H1 (cell line): Measurements from ENCODE around the gene MAP3K15.

Experiments
- EP300 ChIP-seq, 2 experiments: IDR thresholded peaks; 1 replicate in 1 of 2; 2 replicates in 1 of 2; pipeline ENCODE4 v1.6.1; 2011 to 2012; ENCODE audit warnings: low read depth in 2 of 2, low read length in 2 of 2, mild to moderate bottlenecking in 2 of 2, borderline replicate concordance in 1 of 2, inconsistent platforms in 1 of 2, moderate library complexity in 1 of 2
- EZH2 ChIP-seq: fragments of 200-600 bp; sonication (generic); IDR thresholded peaks from 2 replicates; pipeline ENCODE4 v1.7.1; 2012; ENCODE audit warnings: low read depth, mild to moderate bottlenecking, moderate library complexity, low read length, inconsistent platforms; ENCODE audit not compliant: severe bottlenecking
- GTF2F1 ChIP-seq: IDR thresholded peaks from 2 replicates; pipeline ENCODE4 v1.6.1; 2012; ENCODE audit warnings: low read depth, low read length, improper control_type of control experiment, borderline replicate concordance
- KDM1A ChIP-seq: fragments of 200-600, 300-600 bp; sonication (generic); IDR thresholded peaks from 2 replicates; pipeline ENCODE4 v1.7.1; 2016; ENCODE audit warnings: mild to moderate bottlenecking, low read length, borderline replicate concordance
- POLR2A ChIP-seq, 2 experiments: IDR thresholded peaks; 1 replicate in 1 of 2; 2 replicates in 1 of 2; pipeline ENCODE4 v1.6.1; 2011; ENCODE audit warnings: low read depth in 2 of 2, low read length in 2 of 2, mild to moderate bottlenecking in 2 of 2; ENCODE audit errors: control extremely low read depth in 1 of 2
- POLR2AphosphoS5 ChIP-seq: IDR thresholded peaks from 2 replicates; pipeline ENCODE4 v1.6.1; 2011; ENCODE audit warnings: low read depth, low read length
- SIN3A ChIP-seq, 2 experiments: IDR thresholded peaks in 1 of 2; conservative IDR thresholded peaks in 1 of 2; 2 replicates each; pipeline ENCODE4 v1.6.1; 2011 to 2012; ENCODE audit warnings: low read length in 2 of 2, improper control_type of control experiment in 1 of 2, low read depth in 1 of 2, mild to moderate bottlenecking in 1 of 2
- TF ChIP-seq, protein P1 (sequence below), 3 experiments: IDR thresholded peaks; 1 replicate in 2 of 3; 2 replicates in 1 of 3; pipeline versions ENCODE4 v1.5.1 to v1.6.1; 2011; ENCODE audit warnings: low read length in 3 of 3, mild to moderate bottlenecking in 3 of 3, inconsistent platforms in 2 of 3, low read depth in 1 of 3, moderate library complexity in 1 of 3; ENCODE audit not compliant: insufficient read depth in 1 of 3; ENCODE audit errors: control extremely low read depth in 1 of 3
- TF ChIP-seq, protein P2 (sequence below): IDR thresholded peaks from 2 replicates; pipeline ENCODE4 v1.6.1; 2011; ENCODE audit warnings: low read length, improper control_type of control experiment
- TF ChIP-seq, protein P3 (sequence below): IDR thresholded peaks from 2 replicates; pipeline ENCODE4 v1.6.1; 2012; ENCODE audit warnings: inconsistent platforms

DNA sequence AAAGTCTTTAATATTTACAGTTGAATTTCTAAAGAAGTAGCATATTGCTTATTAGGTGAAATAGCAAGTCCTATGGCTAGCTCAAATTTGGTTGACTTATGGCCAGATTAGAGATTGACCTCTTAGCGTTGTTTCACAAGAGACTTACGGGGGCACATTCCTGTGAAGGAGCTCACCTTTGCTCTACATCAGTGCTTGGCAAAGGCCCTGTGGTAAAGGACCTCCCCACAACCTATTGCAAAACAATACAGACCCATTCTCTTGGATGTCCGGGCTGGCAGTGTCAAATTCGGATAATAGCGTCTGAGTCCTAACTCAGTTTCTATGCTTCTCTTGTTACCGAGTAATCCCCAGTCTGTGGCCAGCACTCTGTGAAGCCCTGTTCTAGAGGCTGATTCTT is 160.7 kb downstream of the MAP3K15 start:
- TF ChIP-seq, protein P1, sequence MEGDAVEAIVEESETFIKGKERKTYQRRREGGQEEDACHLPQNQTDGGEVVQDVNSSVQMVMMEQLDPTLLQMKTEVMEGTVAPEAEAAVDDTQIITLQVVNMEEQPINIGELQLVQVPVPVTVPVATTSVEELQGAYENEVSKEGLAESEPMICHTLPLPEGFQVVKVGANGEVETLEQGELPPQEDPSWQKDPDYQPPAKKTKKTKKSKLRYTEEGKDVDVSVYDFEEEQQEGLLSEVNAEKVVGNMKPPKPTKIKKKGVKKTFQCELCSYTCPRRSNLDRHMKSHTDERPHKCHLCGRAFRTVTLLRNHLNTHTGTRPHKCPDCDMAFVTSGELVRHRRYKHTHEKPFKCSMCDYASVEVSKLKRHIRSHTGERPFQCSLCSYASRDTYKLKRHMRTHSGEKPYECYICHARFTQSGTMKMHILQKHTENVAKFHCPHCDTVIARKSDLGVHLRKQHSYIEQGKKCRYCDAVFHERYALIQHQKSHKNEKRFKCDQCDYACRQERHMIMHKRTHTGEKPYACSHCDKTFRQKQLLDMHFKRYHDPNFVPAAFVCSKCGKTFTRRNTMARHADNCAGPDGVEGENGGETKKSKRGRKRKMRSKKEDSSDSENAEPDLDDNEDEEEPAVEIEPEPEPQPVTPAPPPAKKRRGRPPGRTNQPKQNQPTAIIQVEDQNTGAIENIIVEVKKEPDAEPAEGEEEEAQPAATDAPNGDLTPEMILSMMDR (IDR thresholded peaks at IDR 0.05; ENCODE audit: control extremely low read depth in 1 of 3, insufficient read depth in 1 of 3, low read depth in 1 of 3, low read length in 3 of 3): no peak
- TF ChIP-seq EP300 (IDR thresholded peaks at IDR 0.05; ENCODE audit: borderline replicate concordance in 1 of 2, low read depth in 2 of 2, low read length in 2 of 2): no peak
- no peak for TF ChIP-seq KDM1A
- TF ChIP-seq EZH2: no peak
- no peak for TF ChIP-seq POLR2A (IDR thresholded peaks at IDR 0.05; ENCODE audit: control extremely low read depth in 1 of 2, low read depth in 2 of 2, low read length in 2 of 2)
- TF ChIP-seq, protein P2, sequence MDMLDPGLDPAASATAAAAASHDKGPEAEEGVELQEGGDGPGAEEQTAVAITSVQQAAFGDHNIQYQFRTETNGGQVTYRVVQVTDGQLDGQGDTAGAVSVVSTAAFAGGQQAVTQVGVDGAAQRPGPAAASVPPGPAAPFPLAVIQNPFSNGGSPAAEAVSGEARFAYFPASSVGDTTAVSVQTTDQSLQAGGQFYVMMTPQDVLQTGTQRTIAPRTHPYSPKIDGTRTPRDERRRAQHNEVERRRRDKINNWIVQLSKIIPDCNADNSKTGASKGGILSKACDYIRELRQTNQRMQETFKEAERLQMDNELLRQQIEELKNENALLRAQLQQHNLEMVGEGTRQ: no peak
- no peak for TF ChIP-seq POLR2AphosphoS5
- no peak for TF ChIP-seq SIN3A (conservative IDR thresholded peaks at IDR 0.05 in 1 of 2, IDR thresholded peaks at IDR 0.05 in 1 of 2; ENCODE audit: low read depth in 1 of 2, low read length in 2 of 2)
- TF ChIP-seq GTF2F1: no peak
- TF ChIP-seq, protein P3, sequence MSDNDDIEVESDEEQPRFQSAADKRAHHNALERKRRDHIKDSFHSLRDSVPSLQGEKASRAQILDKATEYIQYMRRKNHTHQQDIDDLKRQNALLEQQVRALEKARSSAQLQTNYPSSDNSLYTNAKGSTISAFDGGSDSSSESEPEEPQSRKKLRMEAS: no peak
